CD14-positive monocyte (primary cell): ENCODE measurements around the gene ASTN2. TPM values are rescaled to one million over a fixed set of nuclear protein-coding genes. Genes with fewer than 3 reads are reported as not detected.

Experiments
- DNase-seq, 3 donors: peaks; one replicate each; pipeline ENCODE4 v3.0.0-alpha.2; 2011 to 2022
- H2AFZ ChIP-seq: 2 replicates; pipeline ENCODE4 v1.6.0; 2012; ENCODE audit warnings: mild to moderate bottlenecking, low read depth, low read length, inconsistent platforms; ENCODE audit not compliant: insufficient read depth, poor library complexity, severe bottlenecking
- H3K27ac ChIP-seq, 2 donors: 1 replicate in 1 of 2; 2 replicates in 1 of 2; pipeline ENCODE4 v1.5.1; 2012 to 2013; ENCODE audit warnings: low read length in 2 of 2, control low read depth in 1 of 2, inconsistent platforms in 1 of 2, low read depth in 1 of 2, mild to moderate bottlenecking in 1 of 2
- H3K27me3 ChIP-seq, 2 donors: one replicate each; pipeline versions ENCODE4 v1.6.0 to v1.6.1; 2011 to 2013; ENCODE audit warnings: low read length in 2 of 2; ENCODE audit not compliant: control insufficient read depth in 2 of 2, insufficient read depth in 2 of 2
- H3K36me3 ChIP-seq, 2 donors: replicated peaks in 1 of 2; 1 replicate in 1 of 2; 2 replicates in 1 of 2; pipeline versions ENCODE4 v1.5.1 to v1.6.1; 2012 to 2013; ENCODE audit warnings: low read length in 2 of 2, control low read depth in 1 of 2, inconsistent platforms in 1 of 2, mild to moderate bottlenecking in 1 of 2; ENCODE audit not compliant: insufficient read depth in 2 of 2, control insufficient read depth in 1 of 2
- H3K4me1 ChIP-seq, 2 donors: 1 replicate in 1 of 2; 2 replicates in 1 of 2; pipeline versions ENCODE4 v1.5.1 to v1.6.1; 2012 to 2013; ENCODE audit warnings: low read length in 2 of 2, control low read depth in 1 of 2, inconsistent platforms in 1 of 2, mild to moderate bottlenecking in 1 of 2, moderate library complexity in 1 of 2; ENCODE audit not compliant: insufficient read depth in 2 of 2, control insufficient read depth in 1 of 2
- H3K4me2 ChIP-seq: replicated peaks from 2 replicates; pipeline ENCODE3; 2012; ENCODE audit warnings: low read length, moderate library complexity, mild to moderate bottlenecking; ENCODE audit not compliant: poor library complexity, severe bottlenecking; ENCODE audit errors: extremely low read depth
- H3K4me3 ChIP-seq, 3 experiments: fragments of 200-600 bp in 1 of 3; sonication (generic) in 1 of 3; replicated peaks in 1 of 3; 1 replicate in 2 of 3; 2 replicates in 1 of 3; pipeline ENCODE4 v1.5.1; 2011 to 2013; ENCODE audit warnings: low read length in 3 of 3, mild to moderate bottlenecking in 3 of 3, control low read depth in 2 of 3, low read depth in 2 of 3, inconsistent platforms in 1 of 3, moderate library complexity in 1 of 3
- H3K79me2 ChIP-seq: 2 replicates; pipeline ENCODE4 v1.6.0; 2012; ENCODE audit warnings: mild to moderate bottlenecking, control low read depth, inconsistent platforms, low read length, moderate library complexity; ENCODE audit not compliant: insufficient read depth
- H3K9ac ChIP-seq: 2 replicates; pipeline ENCODE4 v1.6.0; 2017; ENCODE audit warnings: low read length, mild to moderate bottlenecking; ENCODE audit not compliant: insufficient read depth, poor library complexity, severe bottlenecking
- H3K9me3 ChIP-seq, 2 donors: replicated peaks in 1 of 2; 1 replicate in 1 of 2; 2 replicates in 1 of 2; pipeline versions ENCODE4 v1.5.1 to v1.6.1; 2012 to 2013; ENCODE audit warnings: low read length in 2 of 2, control low read depth in 1 of 2; ENCODE audit not compliant: control insufficient read depth in 1 of 2, insufficient read depth in 1 of 2
- H4K20me1 ChIP-seq: 2 replicates; pipeline ENCODE4 v1.6.0; 2012; ENCODE audit warnings: mild to moderate bottlenecking, low read length, control low read depth, moderate library complexity; ENCODE audit not compliant: insufficient read depth
- H3K27ac Mint-ChIP-seq, 7 donors: one replicate each; pipeline ENCODE4 v1.8.0; 2020; ENCODE audit warnings: mild to moderate bottlenecking in 7 of 7, mixed read lengths in 7 of 7, moderate library complexity in 6 of 7, inconsistent platforms in 2 of 7
- H3K27me3 Mint-ChIP-seq, 3 donors: one replicate each; pipeline ENCODE4 v1.8.0; 2021 to 2022; ENCODE audit warnings: low read depth in 3 of 3, mild to moderate bottlenecking in 3 of 3, mixed read lengths in 3 of 3, moderate library complexity in 3 of 3, inconsistent platforms in 1 of 3
- H3K36me3 Mint-ChIP-seq, 2 donors: one replicate each; pipeline ENCODE4 v1.8.0; 2020; ENCODE audit warnings: mixed read lengths in 2 of 2, inconsistent platforms in 1 of 2, mild to moderate bottlenecking in 1 of 2
- H3K4me1 Mint-ChIP-seq: one replicate; pipeline ENCODE4 v1.8.0; 2020; ENCODE audit warnings: mild to moderate bottlenecking, mixed read lengths
- H3K4me3 Mint-ChIP-seq, 2 donors: one replicate each; pipeline ENCODE4 v1.8.0; 2020; ENCODE audit warnings: mild to moderate bottlenecking in 2 of 2, mixed read lengths in 2 of 2, moderate library complexity in 1 of 2
- H3K9me3 Mint-ChIP-seq, 7 donors: one replicate each; pipeline ENCODE4 v1.8.0; 2020 to 2022; ENCODE audit warnings: mixed read lengths in 7 of 7, mild to moderate bottlenecking in 6 of 7, moderate library complexity in 6 of 7, inconsistent platforms in 2 of 7
- WGBS: methylation state at CpG from one replicate; pipeline ENCODE4 v1.1.5; 2013; ENCODE audit warnings: missing lambda C conversion rate; ENCODE audit not compliant: insufficient coverage; 5-methylcytosine and 5-hydroxymethylcytosine counted together
- intact Hi-C, 2 donors: fragments of 100-400 bp; cut with micrococcal nuclease; formaldehyde crosslinking; loops; one replicate each; pipeline versions ENCODE4 v1.15.0 to v1.15.1; 2023
- polyA plus RNA-seq, 3 donors: library from polyadenylated mRNA; depleted of rRNA in 1 of 3; unstranded in 2 of 3; stranded (reverse) in 1 of 3; fragments of 300-500 nt in 2 of 3; fragments of >200 nt in 1 of 3; fragmentation: Illumina TruSeq in 2 of 3; gene quantifications; 1 replicate in 2 of 3; 2 replicates in 1 of 3; pipeline ENCODE4 v1.2.3, GENCODE V29; 2012 to 2021
- TF ChIP-seq, protein P1 (sequence below): fragments of 200-600 bp; IDR thresholded peaks from one replicate; pipeline ENCODE4 v1.8.0; 2022; ENCODE audit warnings: antibody characterized with exemption, mild to moderate bottlenecking

ASTN2 gene
- polyA plus RNA-seq, 3 donors, result not detected

DNA sequence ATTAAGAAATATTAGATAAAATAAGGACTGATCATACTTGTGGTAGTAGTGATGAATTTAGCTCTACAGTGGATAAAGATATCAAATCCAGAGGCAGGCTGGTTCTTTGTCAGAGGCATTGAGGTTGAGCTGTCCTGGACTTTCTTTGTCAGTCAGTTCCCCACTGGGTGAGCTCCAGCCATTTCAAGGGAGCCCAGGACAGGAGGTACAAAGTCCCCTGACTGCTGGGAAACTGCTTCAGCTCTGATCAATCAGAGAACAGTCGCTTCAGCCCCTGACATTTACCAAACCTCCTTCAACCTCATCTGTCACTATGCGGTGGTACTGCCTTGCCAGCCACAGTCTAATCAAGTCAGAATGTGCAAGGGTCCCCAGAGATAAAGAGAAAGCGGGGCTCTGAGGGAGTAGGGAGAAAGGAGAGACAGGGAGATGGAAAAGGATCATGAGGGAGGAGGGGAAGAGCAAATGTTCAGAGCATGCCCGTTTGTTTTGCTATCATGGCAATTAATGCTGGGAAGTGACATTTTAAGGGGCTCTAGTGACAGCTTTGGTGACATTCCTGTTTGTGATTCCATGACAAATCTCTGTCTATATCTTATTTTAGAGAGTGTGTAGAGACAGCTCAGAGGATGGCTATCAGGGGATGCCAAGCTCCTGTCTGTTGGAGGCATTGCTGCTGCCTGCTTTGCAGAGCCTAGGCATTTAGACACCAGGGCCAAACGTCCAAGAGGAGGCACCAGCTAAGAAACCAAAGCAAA, 223.2 kb downstream of the ASTN2 start:
- no peak overlapping the region for H2AFZ ChIP-seq
- intact Hi-C loops, result no loop called here

DNA sequence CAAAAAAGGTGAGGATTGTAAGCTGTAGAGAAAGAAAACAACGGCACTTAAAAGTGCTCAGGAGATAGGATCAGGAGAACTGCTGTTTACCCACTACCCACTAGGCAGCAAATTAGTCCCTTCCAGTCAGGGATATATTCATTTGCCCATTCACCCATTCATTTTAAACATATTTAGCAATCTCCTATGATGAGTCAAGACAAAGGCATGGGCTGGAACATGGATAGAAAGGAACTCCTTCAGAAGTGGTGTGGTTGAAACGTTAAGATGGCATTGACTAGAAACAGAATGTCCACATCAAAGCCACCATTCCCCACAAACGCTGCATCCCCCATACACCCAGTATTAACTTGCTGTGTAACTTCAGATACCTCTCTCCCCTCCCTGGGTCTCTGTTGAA, 225.7 kb downstream of the ASTN2 start:
- Mint-ChIP-seq H3K36me3 (no peaks in the 10 kb centered on the region), H3K9me3 (peaks cover 0 to 10% (median 0%) of the 10 kb centered on the region in 7 donors), H3K27me3 (peaks cover 1 to 7% (median 2%) of the 10 kb centered on the region in 3 donors), H3K27ac (no peak overlapping the region), H3K4me1 (no peaks in the 10 kb centered on the region), H3K4me3 (no peak overlapping the region)
- Histone ChIP-seq H3K9me3 (peaks cover 0 to under 1% of the 10 kb centered on the region in 2 donors), H3K4me1 (no peaks in the 10 kb centered on the region), H4K20me1 (no peaks in the 10 kb centered on the region), H3K9ac (no peak overlapping the region), H3K36me3 (no peaks in the 10 kb centered on the region), H2AFZ (no peak overlapping the region), H3K27me3 (no peaks in the 10 kb centered on the region), H3K27ac (no peak overlapping the region), H3K79me2 (no peaks in the 10 kb centered on the region), H3K4me2 (no peak overlapping the region), H3K4me3 (no peak overlapping the region)
- no CpG with 5 or more reads among the region's 3 CpGs for WGBS
- intact Hi-C loops, result no loop called here
- no peak for DNase-seq
- TF ChIP-seq, protein P1, sequence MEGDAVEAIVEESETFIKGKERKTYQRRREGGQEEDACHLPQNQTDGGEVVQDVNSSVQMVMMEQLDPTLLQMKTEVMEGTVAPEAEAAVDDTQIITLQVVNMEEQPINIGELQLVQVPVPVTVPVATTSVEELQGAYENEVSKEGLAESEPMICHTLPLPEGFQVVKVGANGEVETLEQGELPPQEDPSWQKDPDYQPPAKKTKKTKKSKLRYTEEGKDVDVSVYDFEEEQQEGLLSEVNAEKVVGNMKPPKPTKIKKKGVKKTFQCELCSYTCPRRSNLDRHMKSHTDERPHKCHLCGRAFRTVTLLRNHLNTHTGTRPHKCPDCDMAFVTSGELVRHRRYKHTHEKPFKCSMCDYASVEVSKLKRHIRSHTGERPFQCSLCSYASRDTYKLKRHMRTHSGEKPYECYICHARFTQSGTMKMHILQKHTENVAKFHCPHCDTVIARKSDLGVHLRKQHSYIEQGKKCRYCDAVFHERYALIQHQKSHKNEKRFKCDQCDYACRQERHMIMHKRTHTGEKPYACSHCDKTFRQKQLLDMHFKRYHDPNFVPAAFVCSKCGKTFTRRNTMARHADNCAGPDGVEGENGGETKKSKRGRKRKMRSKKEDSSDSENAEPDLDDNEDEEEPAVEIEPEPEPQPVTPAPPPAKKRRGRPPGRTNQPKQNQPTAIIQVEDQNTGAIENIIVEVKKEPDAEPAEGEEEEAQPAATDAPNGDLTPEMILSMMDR, result no peak

More for the DNA sequence above, 223.2 kb downstream of the ASTN2 start:
- no peak for DNase-seq
- Mint-ChIP-seq H3K4me1 (no peaks in the 10 kb centered on the region), H3K27me3 (peaks cover 1 to 5% (median 2%) of the 10 kb centered on the region in 3 donors), H3K4me3 (no peak overlapping the region), H3K9me3 (peaks cover 0 to 8% (median 3%) of the 10 kb centered on the region in 7 donors), H3K36me3 (no peaks in the 10 kb centered on the region), H3K27ac (no peak overlapping the region)
- no peak overlapping the region for H3K27ac ChIP-seq
- H3K36me3 ChIP-seq, result no peaks in the 10 kb centered on the region
- H4K20me1 ChIP-seq, result no peaks in the 10 kb centered on the region
- no peaks in the 10 kb centered on the region for H3K79me2 ChIP-seq
- H3K4me3 ChIP-seq, result no peak overlapping the region
- H3K9ac ChIP-seq, result no peak overlapping the region
- no peaks in the 10 kb centered on the region for H3K27me3 ChIP-seq
- TF ChIP-seq, protein P1, result no peak
- H3K4me2 ChIP-seq, result no peak overlapping the region
- H3K9me3 ChIP-seq, result no peaks in the 10 kb centered on the region
- no peaks in the 10 kb centered on the region for H3K4me1 ChIP-seq
- WGBS, result 39% methylated on average over 3 of the region's 5 CpGs
